Measurements from ENCODE around the gene LIF.

- TF ChIP-seq ZXDB (tag by site-specific recombination; IDR thresholded peaks at IDR 0.05) (no peak), ZBTB21 (tag by site-specific recombination; IDR thresholded peaks at IDR 0.05) (no peak), CTCF (tag by site-specific recombination; IDR thresholded peaks at IDR 0.05) (no peak), ZFP41 (tag by site-specific recombination; IDR thresholded peaks at IDR 0.05; ENCODE audit: borderline replicate concordance) (no peak), ATF2 (tag by site-specific recombination; IDR thresholded peaks at IDR 0.05; ENCODE audit: low read depth) (no peak), ZNF155 (tag by site-specific recombination; IDR thresholded peaks at IDR 0.05) (no peak), ZNF544 (tag by site-specific recombination; IDR thresholded peaks at IDR 0.05) (no peak), KLF16 (tag by site-specific recombination; IDR thresholded peaks at IDR 0.05) (no peak), ZNF704 (tag by site-specific recombination; IDR thresholded peaks at IDR 0.05) (no peak), PRDM4 (tag by site-specific recombination; IDR thresholded peaks at IDR 0.05) (no peak), REST (tag by site-specific recombination; IDR thresholded peaks at IDR 0.05) (no peak), ZNF214 (tag by site-specific recombination; IDR thresholded peaks at IDR 0.05; ENCODE audit: borderline replicate concordance) (no peak)
Observed at GRCh38 chr22:30230330-30230729, 16.2 kb downstream of the LIF start.

Data from HEK293 (cell line).